Chondrocyte (in vitro differentiated cells): ENCODE measurements around the gene CMTM7. TPM values are rescaled to one million over a fixed set of nuclear protein-coding genes. Genes with fewer than 3 reads are reported as not detected.
"Not testable (repeated sequence)": the region's sequence is repeated elsewhere in the genome, so short reads cannot be mapped to it uniquely, and the experiment has no call there.

Source experiments
- DNase-seq: peaks from one replicate; pipeline ENCODE4 v3.0.0; 2021; ENCODE audit warnings: mixed read lengths, low spot score
- H3K27ac Mint-ChIP-seq: one replicate; pipeline ENCODE4 v1.8.0; 2021; ENCODE audit warnings: mild to moderate bottlenecking, moderate library complexity, mixed read lengths; ENCODE audit not compliant: unreplicated experiment
- H3K27me3 Mint-ChIP-seq: 2 replicates; pipeline ENCODE4 v1.8.0; 2021; ENCODE audit warnings: low read depth, mixed read lengths
- H3K36me3 Mint-ChIP-seq: 2 replicates; pipeline ENCODE4 v1.8.0; 2021; ENCODE audit warnings: low read depth, mixed read lengths
- H3K4me1 Mint-ChIP-seq: 2 replicates; pipeline ENCODE4 v1.8.0; 2021; ENCODE audit warnings: low read depth, mild to moderate bottlenecking, mixed read lengths
- H3K4me3 Mint-ChIP-seq: one replicate; pipeline ENCODE4 v1.8.0; 2021; ENCODE audit warnings: mild to moderate bottlenecking, moderate library complexity, mixed read lengths; ENCODE audit not compliant: unreplicated experiment
- H3K9me3 Mint-ChIP-seq: 2 replicates; pipeline ENCODE4 v1.8.0; 2021; ENCODE audit warnings: low read depth, mixed read lengths
- CTCF ChIP-seq: fragments of 200-600 bp; sonication (generic); IDR thresholded peaks from 2 replicates; pipeline ENCODE4 v1.5.0; 2021; ENCODE audit warnings: antibody characterized with exemption, mild to moderate bottlenecking, moderate library complexity
- total RNA-seq: library from RNA; stranded (reverse); gene quantifications from 3 replicates; pipeline ENCODE4 v1.2.1, GENCODE V29; 2021

Gene CMTM7
- total RNA-seq, 1 donor from 2014 or later = 8.8 TPM

- DNase-seq = no peak
- no peaks in the 10 kb centered on the region for H3K27me3 Mint-ChIP-seq
- H3K4me3 Mint-ChIP-seq = no peak overlapping the region
- H3K27ac Mint-ChIP-seq = no peak overlapping the region
- H3K9me3 Mint-ChIP-seq = no peaks in the 10 kb centered on the region
- peaks cover 17% of the 10 kb centered on the region for H3K4me1 Mint-ChIP-seq
- TF ChIP-seq CTCF = no peak
- peaks cover under 1% of the 10 kb centered on the region for H3K36me3 Mint-ChIP-seq
These were observed 45.1 kb downstream of the CMTM7 start for GRCh38 chr3:32436816-32437189.

- no peak overlapping the region for H3K4me3 Mint-ChIP-seq
- H3K36me3 Mint-ChIP-seq = peaks cover 2% of the 10 kb centered on the region
- no peak for TF ChIP-seq CTCF
- H3K4me1 Mint-ChIP-seq = peaks cover 18% of the 10 kb centered on the region
- H3K9me3 Mint-ChIP-seq = no peaks in the 10 kb centered on the region
- H3K27me3 Mint-ChIP-seq = no peaks in the 10 kb centered on the region
- DNase-seq = no peak
- no peak overlapping the region for H3K27ac Mint-ChIP-seq
These were observed 46.2 kb downstream of the CMTM7 start for GRCh38 chr3:32437896-32438295.

- peaks cover 21% of the 10 kb centered on the region for H3K4me1 Mint-ChIP-seq
These were observed 47.1 kb downstream of the CMTM7 start for GRCh38 chr3:32438596-32439344.

GRCh38 chr3:32439421-32439820, 47.8 kb downstream of the CMTM7 start:
- not testable (repeated sequence) for DNase-seq, H3K9me3 Mint-ChIP-seq, H3K27ac Mint-ChIP-seq, H3K27me3 Mint-ChIP-seq, H3K36me3 Mint-ChIP-seq, H3K4me3 Mint-ChIP-seq
- peaks cover 21% of the 10 kb centered on the region for H3K4me1 Mint-ChIP-seq

More at GRCh38 chr3:32438596-32439344, 47.1 kb downstream of the CMTM7 start:
- H3K36me3 Mint-ChIP-seq = peaks cover 2% of the 10 kb centered on the region
- DNase-seq = no peak
- H3K27me3 Mint-ChIP-seq = no peaks in the 10 kb centered on the region
- H3K4me3 Mint-ChIP-seq = no peak overlapping the region
- no peak for TF ChIP-seq CTCF
- no peak overlapping the region for H3K27ac Mint-ChIP-seq
- peaks cover 3% of the 10 kb centered on the region for H3K9me3 Mint-ChIP-seq

- peaks cover 2% of the 10 kb centered on the region for H3K36me3 Mint-ChIP-seq
- no peak overlapping the region for H3K4me3 Mint-ChIP-seq
- no peak overlapping the region for H3K27ac Mint-ChIP-seq
- no peak for TF ChIP-seq CTCF
- H3K27me3 Mint-ChIP-seq = no peaks in the 10 kb centered on the region
- peaks cover 5% of the 10 kb centered on the region for H3K9me3 Mint-ChIP-seq
- no peak for DNase-seq
- H3K4me1 Mint-ChIP-seq = peaks cover 21% of the 10 kb centered on the region
These were observed 49.1 kb downstream of the CMTM7 start for GRCh38 chr3:32440611-32441350.
